Kasumi-1 (cell line): ENCODE measurements around the gene ZNF280C.
"Not testable (repeated sequence)": the region's sequence is repeated elsewhere in the genome, so short reads cannot be mapped to it uniquely, and the experiment has no call there.

Experiments
- DNase-seq, 2 experiments: peaks; one replicate each; lab custom pipeline; 2025; lab: John Stamatoyannopoulos, UW

ZNF280C gene

GRCh38 chrX:130260316-130260715 is 8.4 kb downstream of the ZNF280C start:
- no peak for DNase-seq

GRCh38 chrX:130253916-130254315 is 14.8 kb downstream of the ZNF280C start:
- no peak for DNase-seq

GRCh38 chrX:130251671-130252070 is 17.0 kb downstream of the ZNF280C start:
- DNase-seq: no peak

GRCh38 chrX:130247996-130248395 is 20.7 kb downstream of the ZNF280C start:
- no peak for DNase-seq

GRCh38 chrX:130246084-130246483 is 22.6 kb downstream of the ZNF280C start:
- no peak for DNase-seq

- DNase-seq: no peak
Observed at GRCh38 chrX:130245441-130245840, 23.3 kb downstream of the ZNF280C start.

- not testable (repeated sequence) for DNase-seq
Observed at GRCh38 chrX:130231184-130231583, 37.5 kb downstream of the ZNF280C start.

GRCh38 chrX:130228871-130229270 is 39.8 kb downstream of the ZNF280C start:
- no peak for DNase-seq

- DNase-seq: no peak
Observed at GRCh38 chrX:130224810-130225209, 43.9 kb downstream of the ZNF280C start.

- DNase-seq: no peak
Observed at GRCh38 chrX:130216320-130216719, 52.4 kb downstream of the ZNF280C start.

GRCh38 chrX:130213376-130213775 is 55.3 kb downstream of the ZNF280C start:
- no peak for DNase-seq

- DNase-seq: no peak
Observed at GRCh38 chrX:130212371-130212770, 56.3 kb downstream of the ZNF280C start.

- DNase-seq: no peak
Observed at GRCh38 chrX:130211415-130212186, 57.1 kb downstream of the ZNF280C start.

- DNase-seq: no peak
Observed at GRCh38 chrX:130204647-130205046, 64.1 kb downstream of the ZNF280C start.

GRCh38 chrX:130197464-130197863 is 71.2 kb downstream of the ZNF280C start:
- no peak for DNase-seq

GRCh38 chrX:130196466-130196865 is 72.2 kb downstream of the ZNF280C start:
- no peak for DNase-seq

- DNase-seq: no peak
Observed at GRCh38 chrX:130190801-130191200, 77.9 kb downstream of the ZNF280C start.

GRCh38 chrX:130186651-130187050 is 82.0 kb downstream of the ZNF280C start:
- DNase-seq: no peak

GRCh38 chrX:130184857-130185256 is 83.8 kb downstream of the ZNF280C start:
- DNase-seq: no peak

GRCh38 chrX:130184168-130184567 is 84.5 kb downstream of the ZNF280C start:
- DNase-seq: no peak

- no peak for DNase-seq
Observed at GRCh38 chrX:130179579-130180215, 89.0 kb downstream of the ZNF280C start.

GRCh38 chrX:130179170-130179569 is 89.5 kb downstream of the ZNF280C start:
- no peak for DNase-seq

GRCh38 chrX:130176942-130177341 is 91.8 kb downstream of the ZNF280C start:
- no peak for DNase-seq

- no peak for DNase-seq
Observed at GRCh38 chrX:130176354-130176776, 92.3 kb downstream of the ZNF280C start.
